ENCODE results near the gene PHF23. TPM values are rescaled to one million over a fixed set of nuclear protein-coding genes. Genes with fewer than 3 reads are reported as not detected.

The PHF23 gene
- total RNA-seq, 6 experiments from 2014 or later = 16.0 to 24.3 (median 18.2) TPM

GRCh38 chr17:7208754-7209460 lies 30.4 kb downstream of the PHF23 start:
- no peaks in the 10 kb centered on the region for H3K27me3 ChIP-seq
- no peaks in the 10 kb centered on the region for H3K9me3 ChIP-seq
- H3K4me1 ChIP-seq = peaks cover 0 to 8% (median under 1%) of the 10 kb centered on the region in 4 donors
- intact Hi-C loops (cut with DNase I) = no loop called here
- TF ChIP-seq CTCF (IDR thresholded peaks at IDR 0.05) (no peak), POLR2A (IDR thresholded peaks at IDR 0.05) (no peak)
- WGBS (ENCODE audit: insufficient coverage, low coverage, low lambda C conversion rate, missing lambda C conversion rate) = 85% methylated on average over 6 of the region's 9 CpGs
- ATAC-seq (no peak), DNase-seq (no peak)
- no peak overlapping the region for H3K4me3 ChIP-seq
- H3K27ac ChIP-seq = no peak overlapping the region
- H3K36me3 ChIP-seq = no peaks in the 10 kb centered on the region

- DNase-seq (peak in 1 of 3 donors; percentile 45), ATAC-seq (no peak)
- 45% methylated on average over 2 of the region's 21 CpGs for WGBS (ENCODE audit: insufficient coverage, low coverage, low lambda C conversion rate, missing lambda C conversion rate)
- intact Hi-C loops (cut with DNase I) = no loop called here
- Histone ChIP-seq H3K9me3 (no peaks in the 10 kb centered on the region), H3K27me3 (no peaks in the 10 kb centered on the region), H3K27ac (no peak overlapping the region), H3K36me3 (no peaks in the 10 kb centered on the region), H3K4me1 (peaks cover 0 to 5% (median 0%) of the 10 kb centered on the region in 4 donors), H3K4me3 (no peak overlapping the region)
- TF ChIP-seq POLR2A (IDR thresholded peaks at IDR 0.05) = no peak
- no peak for TF ChIP-seq CTCF (IDR thresholded peaks at IDR 0.05)
Observed at GRCh38 chr17:7208027-7208571, 31.2 kb downstream of the PHF23 start.

GRCh38 chr17:7207120-7208001 lies 31.9 kb downstream of the PHF23 start:
- Histone ChIP-seq H3K9me3 (no peaks in the 10 kb centered on the region), H3K4me1 (peaks cover 0 to 5% (median 0%) of the 10 kb centered on the region in 4 donors), H3K27me3 (no peaks in the 10 kb centered on the region), H3K36me3 (peaks cover 0 to 4% (median 0%) of the 10 kb centered on the region in 4 donors), H3K27ac (no peak overlapping the region), H3K4me3 (no peak overlapping the region)
- TF ChIP-seq CTCF (IDR thresholded peaks at IDR 0.05) (no peak), POLR2A (IDR thresholded peaks at IDR 0.05) (no peak)
- DNase-seq (no peak), ATAC-seq (no peak)
- WGBS (ENCODE audit: insufficient coverage, low coverage, low lambda C conversion rate, missing lambda C conversion rate) = 88% methylated on average over 21 of the region's 24 CpGs
- intact Hi-C loops (cut with DNase I) = no loop called here

GRCh38 chr17:7205561-7205960 lies 33.7 kb downstream of the PHF23 start:
- H3K27me3 ChIP-seq = no peaks in the 10 kb centered on the region
- H3K4me3 ChIP-seq = peak overlapping the region in 2 of 3 donors; percentile 38 to 45
- H3K36me3 ChIP-seq = peaks cover 0 to 5% (median 0%) of the 10 kb centered on the region in 4 donors
- DNase-seq (no peak), ATAC-seq (no peak)
- peaks cover 0 to 5% (median 0%) of the 10 kb centered on the region in 4 donors for H3K4me1 ChIP-seq
- WGBS (ENCODE audit: insufficient coverage, low coverage, low lambda C conversion rate, missing lambda C conversion rate) = 63% methylated on average over 13 of the region's 15 CpGs
- no peaks in the 10 kb centered on the region for H3K9me3 ChIP-seq
- intact Hi-C loops (cut with DNase I) = no loop called here
- TF ChIP-seq POLR2A (IDR thresholded peaks at IDR 0.05) (no peak), CTCF (IDR thresholded peaks at IDR 0.05) (no peak)
- no peak overlapping the region for H3K27ac ChIP-seq
